Ascending aorta (tissue), 2 donors: ENCODE results near the gene FAT2. TPM values are rescaled to one million over a fixed set of nuclear protein-coding genes. Genes with fewer than 3 reads are reported as not detected.

Source experiments
- DNase-seq, 2 donors: peaks; one replicate each; pipeline ENCODE4 v3.0.0-alpha.2; 2019; ENCODE audit warnings: low spot score in 2 of 2
- H3K27ac ChIP-seq, 2 donors: fragments of 200-600 bp; sonication (generic); one replicate each; pipeline ENCODE4 v1.5.1; 2016 to 2017; ENCODE audit warnings: mild to moderate bottlenecking in 1 of 2
- H3K27me3 ChIP-seq: fragments of 200-600 bp; sonication (generic); one replicate; pipeline ENCODE4 v1.5.1; 2017
- H3K36me3 ChIP-seq, 2 donors: fragments of 200-600 bp; sonication (generic); one replicate each; pipeline ENCODE4 v1.5.1; 2016
- H3K4me1 ChIP-seq, 2 donors: fragments of 200-600 bp; sonication (generic); one replicate each; pipeline ENCODE4 v1.5.1; 2016 to 2017; ENCODE audit warnings: mild to moderate bottlenecking in 1 of 2
- H3K4me3 ChIP-seq, 2 donors: fragments of 200-600 bp; sonication (generic); one replicate each; pipeline ENCODE4 v1.5.1; 2016 to 2017; ENCODE audit warnings: mild to moderate bottlenecking in 1 of 2
- H3K9me3 ChIP-seq, 2 donors: fragments of 200-600 bp; sonication (generic); one replicate each; pipeline ENCODE4 v1.5.1; 2016
- intact Hi-C: fragments of 100-400 bp; cut with DNase I; formaldehyde crosslinking; loops from one replicate; pipeline ENCODE4 v1.15.1; 2023
- total RNA-seq: library from RNA; depleted of rRNA; stranded (reverse); fragments of >200 nt; gene quantifications from one replicate; pipeline ENCODE4 v1.1.0, GENCODE V29; 2016
- TF ChIP-seq, protein P1 (sequence below), 3 experiments: fragments of 200-600 bp in 2 of 3; fragments of 450-650 bp in 1 of 3; sonication (generic) in 2 of 3; IDR thresholded peaks; one replicate each; pipeline ENCODE4 v1.5.1; 2016 to 2019; ENCODE audit warnings: antibody characterized with exemption in 3 of 3, mild to moderate bottlenecking in 1 of 3, moderate library complexity in 1 of 3

FAT2 gene
- total RNA-seq, 1 donor from 2014 or later: not detected

DNA sequence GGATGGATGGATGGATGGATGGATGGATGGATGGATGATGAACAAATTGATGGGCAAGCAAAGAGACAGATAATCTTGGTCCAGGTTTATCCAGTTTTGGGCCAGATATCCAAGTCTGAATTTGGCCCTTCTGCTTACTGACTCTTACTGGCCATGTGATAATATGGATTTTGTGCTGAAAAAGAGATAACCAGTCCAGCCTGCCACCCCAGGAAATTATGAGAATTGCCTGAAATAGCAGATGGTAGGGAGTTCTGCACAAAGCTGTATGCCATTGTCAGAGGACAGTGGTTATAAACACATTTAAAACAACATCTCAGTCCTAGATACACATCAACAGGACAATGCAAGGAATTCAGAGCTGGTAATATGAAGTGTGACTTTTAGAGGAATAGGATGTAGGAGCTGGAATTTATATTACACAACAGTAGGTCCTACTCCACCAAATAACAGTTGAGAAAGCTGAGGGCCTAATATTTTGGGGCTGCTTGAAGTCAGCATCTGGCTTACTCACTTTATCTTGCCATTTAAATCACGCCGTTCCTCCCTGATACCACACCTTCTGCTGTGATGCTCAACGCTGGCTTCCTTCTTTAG lies 9.0 kb upstream of the FAT2 start:
- H3K4me1 ChIP-seq: no peaks in the 10 kb centered on the region
- TF ChIP-seq, protein P1, sequence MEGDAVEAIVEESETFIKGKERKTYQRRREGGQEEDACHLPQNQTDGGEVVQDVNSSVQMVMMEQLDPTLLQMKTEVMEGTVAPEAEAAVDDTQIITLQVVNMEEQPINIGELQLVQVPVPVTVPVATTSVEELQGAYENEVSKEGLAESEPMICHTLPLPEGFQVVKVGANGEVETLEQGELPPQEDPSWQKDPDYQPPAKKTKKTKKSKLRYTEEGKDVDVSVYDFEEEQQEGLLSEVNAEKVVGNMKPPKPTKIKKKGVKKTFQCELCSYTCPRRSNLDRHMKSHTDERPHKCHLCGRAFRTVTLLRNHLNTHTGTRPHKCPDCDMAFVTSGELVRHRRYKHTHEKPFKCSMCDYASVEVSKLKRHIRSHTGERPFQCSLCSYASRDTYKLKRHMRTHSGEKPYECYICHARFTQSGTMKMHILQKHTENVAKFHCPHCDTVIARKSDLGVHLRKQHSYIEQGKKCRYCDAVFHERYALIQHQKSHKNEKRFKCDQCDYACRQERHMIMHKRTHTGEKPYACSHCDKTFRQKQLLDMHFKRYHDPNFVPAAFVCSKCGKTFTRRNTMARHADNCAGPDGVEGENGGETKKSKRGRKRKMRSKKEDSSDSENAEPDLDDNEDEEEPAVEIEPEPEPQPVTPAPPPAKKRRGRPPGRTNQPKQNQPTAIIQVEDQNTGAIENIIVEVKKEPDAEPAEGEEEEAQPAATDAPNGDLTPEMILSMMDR (IDR thresholded peaks at IDR 0.05): no peak
- H3K27ac ChIP-seq: no peak overlapping the region
- intact Hi-C loops: no loop called here
- no peaks in the 10 kb centered on the region for H3K36me3 ChIP-seq
- no peaks in the 10 kb centered on the region for H3K27me3 ChIP-seq
- no peaks in the 10 kb centered on the region for H3K9me3 ChIP-seq
- no peak for DNase-seq
- H3K4me3 ChIP-seq: no peak overlapping the region

DNA sequence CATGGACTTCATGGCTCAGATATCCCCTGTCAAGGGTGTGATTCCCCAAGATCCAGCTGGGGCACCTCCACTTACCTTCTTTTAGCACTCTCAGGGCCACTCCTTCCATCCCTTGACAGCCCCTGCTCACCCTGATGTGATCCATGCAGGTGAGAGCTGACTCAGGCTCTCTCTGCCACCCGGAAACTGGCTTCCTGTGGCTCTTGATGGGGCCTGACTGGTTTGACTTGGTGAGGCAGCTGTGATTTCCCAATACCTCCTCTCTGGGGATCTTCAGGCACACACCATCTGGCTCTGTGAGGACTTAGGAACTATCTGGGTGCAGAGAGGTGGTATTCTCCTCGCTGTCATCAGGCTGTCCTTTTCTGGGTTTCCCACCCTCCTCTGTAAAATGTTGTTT lies 7.9 kb upstream of the FAT2 start:
- intact Hi-C loops: no loop called here
- no peak for DNase-seq

DNA sequence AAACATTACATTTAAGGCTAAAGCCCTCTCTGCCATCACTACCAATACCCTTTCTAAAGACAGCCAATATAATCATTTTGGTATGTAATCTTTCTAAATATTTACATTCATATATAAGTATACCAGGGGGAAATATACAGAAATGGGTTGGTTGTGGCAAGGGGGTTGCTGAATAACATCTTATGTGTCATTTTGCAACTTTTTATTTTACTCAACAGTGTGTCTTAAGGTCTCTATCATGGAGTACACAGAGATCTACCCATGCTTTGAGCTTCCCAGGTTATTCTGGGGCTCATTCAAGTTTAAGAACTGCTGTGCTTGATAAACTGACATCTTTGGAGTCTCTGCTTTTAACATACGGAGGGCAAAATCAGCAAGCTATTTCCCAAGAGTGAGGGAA lies 7.4 kb upstream of the FAT2 start:
- no peaks in the 10 kb centered on the region for H3K9me3 ChIP-seq
- no peak for DNase-seq
- H3K27ac ChIP-seq: no peak overlapping the region
- intact Hi-C loops: no loop called here
- H3K27me3 ChIP-seq: no peaks in the 10 kb centered on the region
- no peaks in the 10 kb centered on the region for H3K36me3 ChIP-seq
- H3K4me3 ChIP-seq: no peak overlapping the region
- TF ChIP-seq, protein P1 (IDR thresholded peaks at IDR 0.05): no peak
- H3K4me1 ChIP-seq: no peaks in the 10 kb centered on the region

More for the DNA sequence above, 7.9 kb upstream of the FAT2 start:
- H3K27ac ChIP-seq: no peak overlapping the region
- no peaks in the 10 kb centered on the region for H3K4me1 ChIP-seq
- H3K4me3 ChIP-seq: no peak overlapping the region
- TF ChIP-seq, protein P1 (IDR thresholded peaks at IDR 0.05): no peak
- no peaks in the 10 kb centered on the region for H3K27me3 ChIP-seq
- H3K9me3 ChIP-seq: no peaks in the 10 kb centered on the region
- no peaks in the 10 kb centered on the region for H3K36me3 ChIP-seq

GRCh38 chr5:151597749-151598148 lies 6.6 kb upstream of the FAT2 start:
- Histone ChIP-seq H3K36me3 (no peaks in the 10 kb centered on the region), H3K27me3 (no peaks in the 10 kb centered on the region), H3K9me3 (no peaks in the 10 kb centered on the region), H3K4me1 (no peaks in the 10 kb centered on the region), H3K4me3 (no peak overlapping the region), H3K27ac (no peak overlapping the region)
- no peak for DNase-seq
- TF ChIP-seq, protein P1 (IDR thresholded peaks at IDR 0.05): no peak
- intact Hi-C loops: no loop called here

DNA sequence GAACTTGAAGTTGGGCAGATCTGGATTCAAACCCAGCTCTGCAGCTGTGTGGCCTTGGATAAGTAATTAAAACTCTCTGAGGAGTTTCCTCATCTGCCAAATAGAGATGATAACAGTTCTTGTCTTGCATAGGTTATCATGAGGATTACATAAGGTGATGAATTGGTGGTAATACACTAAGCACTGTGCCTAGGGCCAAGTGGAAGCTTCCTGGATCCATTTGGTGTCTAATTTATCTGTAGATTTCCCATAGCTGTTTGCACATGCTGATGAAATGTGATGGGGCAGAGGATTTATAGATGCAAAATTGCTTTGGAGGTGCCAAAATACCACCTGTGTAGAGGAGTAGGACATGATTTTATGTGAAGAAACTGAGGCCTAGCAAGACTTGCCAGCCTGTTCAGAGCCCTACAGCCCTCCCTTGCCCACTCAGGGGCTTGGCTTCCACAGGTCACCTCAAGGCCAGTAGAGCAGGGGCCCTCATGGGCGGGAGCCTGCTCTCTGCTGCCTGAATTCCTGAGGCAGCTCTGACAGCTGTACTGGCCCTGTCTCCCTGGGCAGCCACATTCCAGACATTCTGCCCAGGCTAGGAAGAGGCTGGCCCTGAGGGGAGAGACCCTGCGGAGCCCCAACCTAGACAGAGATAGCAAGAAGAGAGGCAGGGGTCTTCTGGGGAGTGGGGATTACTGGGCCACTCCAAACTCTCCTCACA lies 5.9 kb upstream of the FAT2 start:
- intact Hi-C loops: no loop called here
- H3K9me3 ChIP-seq: no peaks in the 10 kb centered on the region

More for the DNA sequence above, 5.9 kb upstream of the FAT2 start:
- TF ChIP-seq, protein P1 (IDR thresholded peaks at IDR 0.05): no peak
- DNase-seq: no peak
- Histone ChIP-seq H3K27ac (no peak overlapping the region), H3K4me3 (no peak overlapping the region), H3K27me3 (no peaks in the 10 kb centered on the region), H3K36me3 (no peaks in the 10 kb centered on the region), H3K4me1 (no peaks in the 10 kb centered on the region)
